HG02798 (cell line): ENCODE results near the gene LRFN2.

Experiments used
- ATAC-seq: cut with Tn5 transposase; IDR thresholded peaks from one replicate; pipeline ENCODE4 v1.9.1; 2021; ENCODE audit warnings: mild to moderate bottlenecking; ENCODE audit not compliant: unreplicated experiment, poor library complexity

Gene LRFN2

GRCh38 chr6:40356242-40356910, 230.8 kb downstream of the LRFN2 start:
- no peak for ATAC-seq

- ATAC-seq, result no peak
These were observed 231.6 kb downstream of the LRFN2 start for GRCh38 chr6:40355532-40355931.

- no peak for ATAC-seq
These were observed 232.1 kb downstream of the LRFN2 start for GRCh38 chr6:40355066-40355465.

GRCh38 chr6:40353967-40354452, 233.2 kb downstream of the LRFN2 start:
- ATAC-seq, result no peak

- no peak for ATAC-seq
These were observed 233.8 kb downstream of the LRFN2 start for GRCh38 chr6:40353197-40353966.

- no peak for ATAC-seq
These were observed 234.5 kb downstream of the LRFN2 start for GRCh38 chr6:40352527-40353170.

- no peak for ATAC-seq
These were observed 235.2 kb downstream of the LRFN2 start for GRCh38 chr6:40352006-40352405.

- no peak for ATAC-seq
These were observed 236.4 kb downstream of the LRFN2 start for GRCh38 chr6:40350747-40351217.

- no peak for ATAC-seq
These were observed 237.0 kb downstream of the LRFN2 start for GRCh38 chr6:40349901-40350746.

- no peak for ATAC-seq
These were observed 237.9 kb downstream of the LRFN2 start for GRCh38 chr6:40349123-40349900.

- no peak for ATAC-seq
These were observed 238.6 kb downstream of the LRFN2 start for GRCh38 chr6:40348591-40348990.

GRCh38 chr6:40347571-40348011, 239.6 kb downstream of the LRFN2 start:
- no peak for ATAC-seq

- no peak for ATAC-seq
These were observed 240.9 kb downstream of the LRFN2 start for GRCh38 chr6:40346246-40346645.

GRCh38 chr6:40344566-40345167, 242.5 kb downstream of the LRFN2 start:
- ATAC-seq, result no peak

GRCh38 chr6:40343877-40344565, 243.1 kb downstream of the LRFN2 start:
- no peak for ATAC-seq

GRCh38 chr6:40343318-40343876, 243.8 kb downstream of the LRFN2 start:
- ATAC-seq, result no peak

- no peak for ATAC-seq
These were observed 244.4 kb downstream of the LRFN2 start for GRCh38 chr6:40342723-40343122.

GRCh38 chr6:40341726-40342125, 245.4 kb downstream of the LRFN2 start:
- no peak for ATAC-seq
